GM19043 (cell line): ENCODE results near the gene LAMA2.
"Not testable (repeated sequence)": the region's sequence is repeated elsewhere in the genome, so short reads cannot be mapped to it uniquely, and the experiment has no call there.

ENCODE experiments used
- ATAC-seq: cut with Tn5 transposase; IDR thresholded peaks from one replicate; pipeline ENCODE4 v1.9.1; 2021; ENCODE audit warnings: low read depth; ENCODE audit not compliant: unreplicated experiment

Gene LAMA2

DNA sequence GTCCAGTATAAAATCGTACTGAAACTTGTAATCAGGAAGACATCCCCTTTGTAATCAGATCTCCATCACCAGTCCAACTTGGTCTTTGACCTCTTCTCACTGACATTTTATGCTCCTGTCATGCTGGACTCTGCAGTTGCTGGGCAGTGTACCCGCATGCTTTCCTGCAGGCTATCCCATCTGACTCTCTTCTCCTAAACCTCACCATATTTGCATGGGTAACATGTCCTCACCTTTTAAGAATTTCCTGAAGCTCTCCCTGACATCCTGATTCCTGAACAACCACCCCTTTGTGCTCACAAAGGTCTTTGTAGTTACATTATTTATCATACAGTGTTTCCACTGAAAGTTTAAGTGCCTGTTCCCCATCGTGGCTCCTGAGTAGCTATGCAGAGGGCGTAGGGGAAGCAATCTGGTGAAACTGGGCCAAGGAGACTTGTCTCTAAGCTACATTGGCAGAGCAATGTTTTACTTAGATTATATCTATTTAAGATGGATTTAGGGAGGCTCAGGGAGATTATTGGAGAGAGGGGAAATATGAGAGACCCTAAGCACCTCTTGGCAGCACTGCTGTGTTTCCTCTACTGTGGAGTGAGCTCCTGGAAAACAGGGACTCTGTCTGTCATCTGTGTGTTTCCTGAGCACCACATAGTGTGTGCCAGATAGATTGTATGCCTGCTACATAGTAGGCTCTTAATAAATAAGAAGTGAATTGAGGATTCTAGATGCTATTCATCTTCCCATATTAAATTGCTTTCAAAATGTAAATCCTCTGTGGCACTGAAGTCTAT is 124.0 kb downstream of the LAMA2 start:
- no peak for ATAC-seq

DNA sequence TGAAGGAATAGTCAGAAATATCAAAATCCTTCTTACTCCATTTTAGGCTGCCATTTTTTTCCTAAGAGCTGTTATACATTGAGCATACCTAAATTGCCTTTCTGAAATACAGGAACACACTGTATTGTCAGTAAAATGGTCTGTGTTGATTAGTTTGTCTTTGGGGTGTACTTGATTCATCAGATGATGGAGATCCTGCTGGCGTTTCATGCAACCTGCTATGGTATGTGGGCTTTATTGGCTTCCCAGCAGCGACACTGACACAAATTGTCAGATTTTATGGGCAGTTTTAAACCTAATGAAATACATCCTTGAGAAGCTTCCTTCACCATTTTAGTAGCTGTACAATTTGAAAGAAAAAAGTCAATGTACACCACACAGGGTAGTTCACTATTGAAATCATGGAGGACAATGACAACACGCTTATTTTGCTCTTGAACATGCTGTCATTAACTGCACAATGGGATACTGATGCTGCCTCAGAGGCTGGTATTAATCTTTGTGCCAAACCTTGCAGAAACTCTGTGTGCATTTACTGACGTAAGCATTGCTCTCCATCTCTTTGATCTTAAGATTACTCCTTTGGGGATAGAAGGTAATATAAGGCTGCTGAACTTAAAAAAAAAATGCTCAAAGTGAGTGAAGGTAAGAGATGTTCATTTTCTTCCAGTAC is 124.9 kb downstream of the LAMA2 start:
- ATAC-seq, result no peak

DNA sequence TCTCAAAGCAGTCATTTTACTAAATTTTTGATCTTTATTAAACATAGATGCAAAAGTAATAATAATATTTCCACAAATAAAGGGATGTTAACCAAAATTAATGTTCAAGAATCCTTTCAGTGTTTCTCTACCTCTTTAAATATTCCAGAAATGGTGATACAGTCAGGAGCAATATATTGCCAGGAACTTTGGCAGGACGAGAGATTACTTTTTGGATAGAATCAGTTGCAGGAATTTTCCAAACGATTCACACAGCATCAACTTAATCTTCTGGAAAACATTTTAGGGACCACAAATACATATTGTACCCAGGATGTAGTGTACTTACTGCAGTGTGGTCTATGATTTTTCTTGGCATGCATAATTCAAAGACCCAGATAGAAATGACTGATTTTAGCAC is 125.7 kb downstream of the LAMA2 start:
- ATAC-seq, result no peak

DNA sequence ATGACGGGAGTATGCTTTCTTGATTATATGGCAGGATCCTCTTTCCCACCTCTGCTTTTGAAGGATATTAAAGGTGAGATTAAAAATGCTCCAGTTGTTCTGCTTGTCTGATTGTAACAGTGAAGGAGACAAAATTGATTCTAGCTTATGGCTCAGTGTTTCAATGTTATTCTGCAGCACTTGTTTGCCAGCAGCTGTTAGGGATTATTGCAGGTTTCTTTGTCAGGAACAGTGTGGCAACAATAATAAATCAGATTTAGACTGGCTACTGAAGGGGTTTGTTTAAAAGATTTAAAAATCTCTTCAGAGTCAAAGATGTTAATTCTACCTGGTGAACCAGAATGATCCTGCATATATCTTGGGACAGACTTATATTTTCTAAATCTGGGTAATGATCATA is 126.9 kb downstream of the LAMA2 start:
- no peak for ATAC-seq

DNA sequence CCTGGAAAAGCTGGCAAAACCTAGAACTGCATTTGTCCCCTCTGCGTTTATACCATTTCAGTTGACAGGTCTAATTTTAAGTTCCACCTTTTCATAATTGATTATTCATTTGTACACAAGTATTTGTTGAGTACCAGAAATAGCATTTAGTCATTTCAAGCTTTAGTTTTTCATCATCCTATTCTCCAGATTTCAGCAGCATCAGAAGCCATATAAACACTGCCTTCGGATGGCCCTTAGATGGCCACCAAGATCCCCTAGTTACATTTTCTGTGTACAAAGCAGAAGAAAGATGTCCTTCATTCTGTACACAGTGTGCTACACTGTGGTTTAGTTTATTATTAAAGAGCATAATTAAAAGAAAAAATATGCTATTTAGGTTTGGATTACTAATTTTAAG is 131.4 kb downstream of the LAMA2 start:
- ATAC-seq, result no peak

DNA sequence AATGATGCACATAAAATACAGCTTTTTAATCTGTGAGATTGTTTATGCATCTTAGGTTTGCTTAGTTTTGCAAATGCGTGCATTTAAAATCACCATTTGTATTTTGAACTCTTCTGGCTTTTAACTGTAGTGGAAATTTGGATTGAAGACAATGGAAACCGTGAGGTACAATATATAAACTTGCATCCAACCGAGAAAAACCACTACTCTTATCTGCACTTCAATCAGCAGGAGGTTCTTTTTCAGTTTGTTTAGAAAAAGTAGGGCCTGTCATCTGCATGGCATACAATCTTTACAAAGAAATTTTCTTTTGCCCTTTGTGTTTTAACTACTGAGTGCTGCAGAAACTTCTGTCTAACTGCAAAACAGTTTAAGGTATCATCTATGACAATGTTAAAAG is 132.8 kb downstream of the LAMA2 start:
- no peak for ATAC-seq

DNA sequence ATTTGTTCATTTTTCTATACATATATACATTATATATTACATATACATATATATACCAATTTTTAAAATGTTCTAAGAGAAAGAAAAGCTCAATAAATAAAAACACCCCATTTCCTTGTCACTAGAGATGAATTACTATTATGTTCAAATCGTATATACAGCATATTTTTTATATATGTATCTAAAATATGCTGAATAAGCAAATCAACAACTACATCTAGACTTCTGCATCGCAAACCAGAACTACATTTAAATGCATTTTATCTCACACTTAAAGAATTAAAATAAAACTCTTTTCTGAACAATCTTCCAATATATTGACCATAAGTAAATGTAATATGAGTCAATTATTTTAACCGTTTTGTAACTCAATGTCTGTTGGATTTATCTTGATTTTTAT is 133.9 kb downstream of the LAMA2 start:
- no peak for ATAC-seq

DNA sequence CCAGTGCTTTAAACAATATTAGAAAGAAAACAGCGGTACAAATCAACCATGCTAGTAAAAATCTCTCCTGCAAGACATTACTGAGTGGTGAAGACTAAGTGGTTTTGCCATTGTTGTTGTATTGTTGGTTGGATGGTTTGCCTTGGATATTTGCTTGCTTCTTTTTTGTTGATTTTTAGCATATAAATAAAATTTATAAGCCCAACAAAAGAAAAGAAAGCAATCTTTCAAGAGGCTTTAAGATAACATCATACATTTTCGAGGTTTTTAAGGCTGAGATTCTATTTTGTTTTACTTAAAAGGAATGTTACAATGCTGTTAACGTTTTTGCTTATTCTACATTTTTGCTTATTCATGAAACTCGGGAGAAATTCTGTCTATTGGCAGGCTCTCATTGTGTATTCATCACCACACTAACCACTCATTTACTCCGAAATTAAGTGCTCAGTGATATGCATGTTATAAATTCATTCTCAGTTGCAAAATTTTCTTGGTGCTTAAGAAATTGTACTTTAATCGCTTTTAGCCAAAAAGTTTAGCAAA is 139.1 kb downstream of the LAMA2 start:
- no peak for ATAC-seq

DNA sequence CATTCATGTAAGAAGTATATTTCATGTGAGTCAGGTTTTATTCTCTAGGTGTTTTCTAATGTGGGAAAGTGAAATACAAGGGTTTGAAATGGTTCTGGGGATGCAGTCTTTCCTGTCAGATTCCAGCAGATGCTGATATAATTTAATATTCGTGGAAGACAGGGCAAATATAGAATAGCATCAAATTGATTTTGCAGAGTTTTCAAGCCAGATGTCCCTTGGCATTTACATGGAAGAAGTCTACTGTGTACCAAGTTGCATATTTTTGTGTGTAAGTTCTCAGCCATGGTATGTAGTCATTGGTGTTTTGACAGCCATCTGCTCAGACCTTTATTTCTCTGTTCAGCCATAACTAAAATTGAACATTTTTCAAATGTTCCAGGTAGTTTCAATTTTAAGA is 143.7 kb downstream of the LAMA2 start:
- ATAC-seq, result no peak

DNA sequence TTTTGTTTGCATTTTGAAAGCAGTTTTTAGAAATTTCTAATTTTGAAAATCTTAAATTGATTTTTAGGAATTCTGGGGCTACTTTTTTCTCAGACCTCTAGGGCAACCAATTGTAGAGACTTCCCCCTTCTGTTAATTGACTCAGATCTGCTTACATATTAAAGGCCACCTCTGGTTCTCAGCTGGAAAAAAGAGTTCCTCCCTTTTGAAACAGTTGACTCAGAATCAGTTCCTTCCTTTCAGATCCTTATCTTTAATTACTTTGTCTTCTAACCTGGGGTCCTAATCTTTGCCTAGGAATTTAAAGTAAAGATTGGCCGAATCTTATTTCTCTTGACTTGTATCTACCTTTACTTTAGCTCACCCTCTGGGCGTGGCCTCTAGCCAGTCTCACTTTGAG is 146.8 kb downstream of the LAMA2 start:
- no peak for ATAC-seq

DNA sequence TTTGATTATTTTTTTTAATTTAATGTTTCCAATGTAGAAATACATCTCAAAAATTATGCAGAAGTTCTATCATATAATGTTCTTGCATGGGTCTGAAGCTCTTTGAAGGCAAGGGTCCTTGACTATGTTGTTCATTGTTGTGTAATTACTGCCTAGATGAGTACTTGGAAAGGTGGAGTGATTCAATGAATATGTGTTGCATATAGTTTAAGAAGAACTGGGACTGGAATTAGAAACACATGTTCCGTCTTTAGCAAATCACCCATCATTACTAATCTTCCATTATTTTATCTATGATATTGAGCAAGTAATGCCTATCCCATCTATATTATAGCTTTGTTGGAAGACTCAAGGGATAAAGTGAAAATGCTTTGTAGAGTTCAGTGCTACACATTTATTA is 147.3 kb downstream of the LAMA2 start:
- ATAC-seq, result no peak

DNA sequence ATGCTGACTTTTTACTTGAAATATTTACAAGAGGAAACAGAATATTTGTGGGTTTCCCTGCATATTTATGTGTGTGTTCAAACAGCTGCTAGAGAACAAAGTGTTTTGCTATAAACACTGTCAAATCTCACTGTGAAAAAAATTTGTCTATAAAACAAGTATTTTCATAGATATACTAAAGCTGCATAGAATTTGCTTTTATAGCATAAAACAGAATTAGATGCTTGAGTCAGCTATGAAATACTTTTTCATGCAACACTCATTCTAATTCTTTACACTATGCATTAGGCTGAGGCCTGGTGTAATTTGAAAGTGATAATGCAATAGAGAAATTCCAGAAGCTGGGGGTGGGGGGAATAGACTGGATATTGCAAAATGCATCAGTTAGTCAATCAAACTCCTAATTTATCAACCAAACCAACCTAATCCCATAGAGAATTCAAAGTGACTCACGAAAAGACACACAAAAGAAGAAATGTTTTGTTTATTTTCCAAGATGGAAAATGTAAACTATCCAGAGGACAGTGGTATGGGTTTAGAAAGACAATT is 148.2 kb downstream of the LAMA2 start:
- ATAC-seq, result no peak

DNA sequence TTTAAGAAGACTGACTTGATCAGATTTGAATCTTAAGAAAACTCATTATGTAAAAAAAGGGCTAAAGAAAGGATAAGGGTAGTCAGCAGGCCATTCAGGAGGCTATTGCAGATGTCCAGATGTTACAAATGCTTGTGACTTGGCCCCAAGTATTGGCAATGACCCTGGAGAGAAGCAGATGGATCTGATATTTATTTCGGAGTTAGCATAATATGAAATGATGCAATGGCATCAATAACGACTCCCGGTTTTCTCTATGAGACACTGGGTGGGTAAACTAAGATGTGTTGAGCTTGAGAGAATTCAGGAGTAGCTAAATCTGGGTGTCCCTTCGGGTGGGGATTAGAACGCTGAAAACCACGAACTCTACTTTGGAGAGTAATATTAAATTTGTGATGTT is 149.7 kb downstream of the LAMA2 start:
- ATAC-seq, result no peak

DNA sequence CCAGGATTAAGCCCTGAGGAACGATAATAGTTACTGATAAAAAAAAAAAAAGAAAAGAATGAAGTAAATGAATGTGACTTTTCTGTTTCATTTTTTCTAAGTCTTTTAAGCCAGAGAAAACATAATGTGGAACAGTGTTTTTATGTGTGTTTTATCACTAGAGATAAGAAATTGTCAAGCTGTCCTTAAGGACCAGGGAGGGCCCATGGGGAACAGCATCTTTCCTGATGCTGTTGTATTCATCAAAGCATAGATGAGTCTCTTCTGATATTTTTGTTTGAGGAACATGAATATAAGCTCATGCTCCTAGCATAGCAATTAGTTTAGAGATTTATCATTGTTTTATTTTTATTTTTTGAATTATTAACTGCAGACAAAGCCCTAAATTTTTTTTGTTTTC is 150.2 kb downstream of the LAMA2 start:
- ATAC-seq, result no peak

DNA sequence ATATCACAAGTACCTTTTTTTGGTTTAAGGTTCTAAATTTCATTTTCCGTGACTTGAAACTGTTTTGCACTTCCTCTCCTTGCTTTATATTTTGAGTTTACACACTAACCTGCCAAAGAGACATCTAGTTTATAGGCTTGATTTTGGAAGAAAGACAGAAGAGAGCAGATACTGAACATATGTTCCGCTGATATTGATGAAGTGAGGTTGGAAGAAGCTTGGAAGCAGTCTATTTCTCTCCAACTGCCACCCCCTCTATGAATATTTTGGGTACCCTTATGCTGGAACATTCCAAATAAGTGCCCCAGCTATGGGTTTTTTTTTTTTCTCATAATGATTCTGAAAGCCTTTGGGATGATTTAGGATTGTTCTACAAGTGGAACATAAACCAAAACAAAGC is 150.6 kb downstream of the LAMA2 start:
- no peak for ATAC-seq

DNA sequence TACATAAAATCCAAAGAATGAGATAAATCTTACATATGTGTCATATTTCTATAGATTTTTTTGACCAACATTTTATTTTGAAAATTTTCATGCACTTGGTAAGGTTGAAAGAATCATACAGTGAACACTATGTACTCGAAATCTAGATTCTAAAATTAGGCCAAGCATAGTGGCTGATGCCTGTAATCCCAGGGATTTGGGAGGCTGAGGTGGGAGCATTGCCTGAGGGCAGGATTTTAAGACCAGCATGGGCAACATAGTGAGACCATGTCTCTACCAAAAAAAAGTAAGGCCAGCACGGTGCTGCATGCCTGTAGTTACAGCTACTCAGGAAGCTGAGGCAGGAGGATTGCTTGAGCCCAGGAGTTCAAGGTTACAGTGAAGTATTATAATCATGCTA is 158.6 kb downstream of the LAMA2 start:
- ATAC-seq, result no peak

DNA sequence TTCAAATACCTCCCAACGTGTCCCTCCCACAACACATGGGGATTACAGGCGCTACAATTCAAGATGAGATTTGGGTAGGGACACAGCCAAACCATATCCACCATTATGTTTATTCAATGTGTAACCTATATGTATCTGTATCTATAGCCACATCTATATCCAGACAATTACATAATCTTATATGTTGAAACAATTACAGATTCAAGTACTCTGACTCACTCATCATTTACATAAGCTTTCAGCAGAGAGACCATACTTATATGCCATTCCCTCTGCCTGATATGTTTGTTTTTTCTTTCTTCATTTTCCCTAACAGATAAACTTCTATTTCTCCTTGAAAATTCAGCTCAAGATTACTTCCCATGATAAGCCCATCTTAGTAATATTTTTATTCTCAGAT is 163.6 kb downstream of the LAMA2 start:
- no peak for ATAC-seq

DNA sequence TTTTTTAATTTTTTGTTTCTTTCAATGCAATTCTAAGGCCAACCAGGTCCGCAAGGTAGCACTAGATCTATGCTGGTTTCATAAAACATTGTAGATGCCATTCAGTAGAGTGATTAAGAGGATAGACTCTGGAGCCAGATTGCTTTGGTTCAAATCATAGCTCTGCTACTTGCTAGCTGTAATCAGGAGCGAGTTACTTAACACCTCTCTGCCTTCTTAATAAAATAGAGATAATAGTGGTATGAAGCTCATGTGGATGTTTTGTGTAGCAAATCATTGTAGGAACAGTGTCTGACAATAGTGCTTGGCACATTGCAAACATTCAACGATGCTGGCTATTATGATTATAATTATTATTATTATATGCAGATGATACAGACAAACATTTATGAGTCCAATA is 164.9 kb downstream of the LAMA2 start:
- ATAC-seq, result no peak

DNA sequence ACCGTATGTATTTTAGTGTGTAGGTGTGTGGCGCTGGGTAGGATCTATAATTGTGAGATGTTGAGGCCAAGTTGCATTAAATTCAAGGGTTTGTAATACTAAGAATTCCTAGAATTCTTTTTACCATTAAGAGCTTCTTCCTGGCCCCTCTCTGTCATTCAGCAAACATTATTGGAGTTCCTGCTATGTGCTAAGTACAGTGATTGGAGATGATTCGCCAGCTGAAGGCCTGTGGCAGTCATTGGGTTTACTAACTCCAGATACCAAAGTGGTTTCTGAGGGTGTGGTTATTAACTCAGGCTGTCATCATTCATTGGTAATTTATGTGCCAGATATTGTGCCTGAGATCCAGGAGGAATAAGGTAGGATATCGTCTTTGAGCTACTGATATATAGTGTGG is 167.1 kb downstream of the LAMA2 start:
- ATAC-seq, result no peak

DNA sequence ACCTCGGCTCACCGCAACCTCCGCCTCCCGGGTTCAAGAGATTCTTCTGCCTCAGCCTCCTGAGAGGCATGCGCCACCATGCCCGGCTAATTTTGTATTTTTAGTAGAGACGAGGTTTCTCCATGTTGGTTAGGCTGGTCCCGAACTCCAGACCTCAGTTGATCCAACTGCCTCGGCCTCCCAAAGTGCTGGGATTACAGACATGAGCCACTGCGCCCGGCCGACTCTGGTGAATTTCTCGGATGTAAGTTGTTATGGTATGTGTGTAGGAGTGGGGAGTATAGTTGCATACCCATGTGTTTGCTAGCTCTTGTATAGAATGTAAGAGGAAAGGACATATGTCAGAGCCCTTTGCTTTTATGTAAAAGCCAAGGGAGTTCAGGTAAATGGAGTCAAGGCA is 170.2 kb downstream of the LAMA2 start:
- ATAC-seq, result not testable (repeated sequence)

DNA sequence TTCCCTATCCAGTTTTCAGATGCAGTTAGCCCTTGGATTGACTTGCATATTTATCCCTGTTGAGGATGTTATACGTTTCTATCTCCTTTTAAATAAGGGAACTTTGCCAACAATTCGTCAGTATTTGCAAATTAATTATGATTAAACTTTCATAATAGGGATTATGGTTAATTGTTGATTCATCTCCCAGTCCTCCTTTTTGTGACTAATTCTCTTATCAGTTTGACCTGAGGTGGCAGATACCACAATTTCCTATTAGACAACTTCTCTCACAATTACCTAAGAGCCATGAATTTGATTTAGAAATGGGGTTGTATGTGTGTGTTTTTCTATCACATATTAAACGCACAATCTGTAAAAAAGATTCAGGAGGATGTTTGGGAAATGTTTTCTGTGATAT is 172.9 kb downstream of the LAMA2 start:
- no peak for ATAC-seq

DNA sequence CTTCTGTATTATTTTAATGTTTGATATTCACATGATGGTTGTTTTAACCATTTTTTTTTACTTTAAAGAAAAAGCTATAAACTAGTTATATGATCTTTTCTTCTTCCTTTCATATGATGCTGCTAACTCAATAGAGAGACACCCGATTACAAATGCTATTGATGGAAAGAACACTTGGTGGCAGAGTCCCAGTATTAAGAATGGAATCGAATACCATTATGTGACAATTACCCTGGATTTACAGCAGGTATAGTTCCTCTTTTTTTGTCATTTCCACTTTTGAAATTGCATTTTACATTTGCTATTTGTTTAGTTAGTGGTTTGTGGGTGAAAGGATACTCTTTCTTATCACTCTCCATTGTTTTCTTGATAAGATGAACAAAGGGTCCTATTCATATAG is 176.7 kb downstream of the LAMA2 start:
- ATAC-seq, result no peak
